ENCODE results near the gene GPX8. TPM values are rescaled to one million over a fixed set of nuclear protein-coding genes. Genes with fewer than 3 reads are reported as not detected.

GPX8 gene
- polyA plus RNA-seq, 2 of the 4 experiments (the other 2 are of a cell fraction), result 51.8 to 86.0 TPM

DNA sequence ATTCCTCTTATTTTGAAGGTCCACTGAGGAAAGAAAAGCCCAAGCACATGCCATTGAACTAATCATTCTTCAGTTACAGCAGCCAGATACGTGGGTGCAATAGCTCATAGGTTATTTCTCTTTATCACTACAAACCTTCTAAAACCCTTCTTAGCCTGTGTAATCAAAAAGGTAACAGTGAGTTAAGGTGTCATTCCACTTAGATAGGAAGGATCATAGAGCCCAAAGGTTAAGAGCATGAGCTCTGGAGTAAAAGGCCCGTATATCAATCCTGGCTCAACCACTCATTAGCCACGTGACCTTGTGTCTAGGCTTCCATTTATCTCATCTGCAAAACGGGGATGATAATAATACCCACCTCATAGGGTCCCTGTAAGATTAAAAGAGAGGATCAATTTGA, 2.7 kb downstream of the GPX8 start (continued):
- TF ChIP-seq, protein P1, sequence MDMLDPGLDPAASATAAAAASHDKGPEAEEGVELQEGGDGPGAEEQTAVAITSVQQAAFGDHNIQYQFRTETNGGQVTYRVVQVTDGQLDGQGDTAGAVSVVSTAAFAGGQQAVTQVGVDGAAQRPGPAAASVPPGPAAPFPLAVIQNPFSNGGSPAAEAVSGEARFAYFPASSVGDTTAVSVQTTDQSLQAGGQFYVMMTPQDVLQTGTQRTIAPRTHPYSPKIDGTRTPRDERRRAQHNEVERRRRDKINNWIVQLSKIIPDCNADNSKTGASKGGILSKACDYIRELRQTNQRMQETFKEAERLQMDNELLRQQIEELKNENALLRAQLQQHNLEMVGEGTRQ (IDR thresholded peaks at IDR 0.05), result no peak

DNA sequence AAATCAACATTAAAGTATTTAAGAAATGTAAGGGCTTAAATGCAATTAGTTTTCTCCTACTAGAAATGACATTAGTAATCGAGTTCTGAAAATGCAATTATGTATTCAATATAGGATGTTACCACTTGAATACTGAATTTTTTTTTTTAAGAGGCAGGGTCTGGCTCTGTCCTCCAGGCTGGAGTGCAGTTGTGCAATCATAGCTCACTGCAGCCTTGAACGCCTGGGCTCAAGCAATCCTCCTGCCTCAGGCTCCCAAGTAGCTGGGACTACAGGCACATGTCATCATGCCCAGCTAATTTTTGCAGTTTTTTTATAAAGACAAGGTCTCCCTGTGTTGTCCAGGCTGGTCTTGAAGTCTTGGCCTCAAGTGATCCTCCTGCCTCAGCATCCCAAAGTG, 11.5 kb downstream of the GPX8 start:
- no peak overlapping the region for H3K27ac ChIP-seq
- POLR2A ChIA-PET, result no interaction called here
- H3K4me3 ChIP-seq, result no peak overlapping the region
- H3K4me1 ChIP-seq, result peaks cover 19% of the 10 kb centered on the region
- ATAC-seq (no peak), FAIRE-seq (no peak), DNase-seq (ENCODE audit: low read depth in 1 of 2, low spot score in 1 of 2) (no peak)
- TF ChIP-seq TFCP2L1 (CRISPR knock-in tag; IDR thresholded peaks at IDR 0.05), result no peak
- TF ChIP-seq, protein P2, sequence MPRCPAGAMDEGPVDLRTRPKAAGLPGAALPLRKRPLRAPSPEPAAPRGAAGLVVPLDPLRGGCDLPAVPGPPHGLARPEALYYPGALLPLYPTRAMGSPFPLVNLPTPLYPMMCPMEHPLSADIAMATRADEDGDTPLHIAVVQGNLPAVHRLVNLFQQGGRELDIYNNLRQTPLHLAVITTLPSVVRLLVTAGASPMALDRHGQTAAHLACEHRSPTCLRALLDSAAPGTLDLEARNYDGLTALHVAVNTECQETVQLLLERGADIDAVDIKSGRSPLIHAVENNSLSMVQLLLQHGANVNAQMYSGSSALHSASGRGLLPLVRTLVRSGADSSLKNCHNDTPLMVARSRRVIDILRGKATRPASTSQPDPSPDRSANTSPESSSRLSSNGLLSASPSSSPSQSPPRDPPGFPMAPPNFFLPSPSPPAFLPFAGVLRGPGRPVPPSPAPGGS (IDR thresholded peaks at IDR 0.05), result no peak
- no peak for TF ChIP-seq CHD2 (IDR thresholded peaks at IDR 0.05; ENCODE audit: low read length, partially characterized antibody)
- TF ChIP-seq RNF2 (IDR thresholded peaks at IDR 0.05; ENCODE audit: borderline replicate concordance, low read depth), result no peak
- TF ChIP-seq EHF (CRISPR knock-in tag; IDR thresholded peaks at IDR 0.05), result no peak
- no peak for TF ChIP-seq SMC3 (IDR thresholded peaks at IDR 0.05)
- 4% methylated on average over 2 of the region's 2 CpGs for WGBS (ENCODE audit: missing lambda C conversion rate)
- H3K9me3 ChIP-seq, result no peaks in the 10 kb centered on the region
- H3K4me2 ChIP-seq, result no peak overlapping the region
- CTCF ChIA-PET, result interaction anchor here (0.5 to 2.1 kb wide), 14 partner anchors 9 to 1871 kb away, joined by 3 to 16 read pairs (median 4); partner anchors contain the start of genes CCNO and GPX8

DNA sequence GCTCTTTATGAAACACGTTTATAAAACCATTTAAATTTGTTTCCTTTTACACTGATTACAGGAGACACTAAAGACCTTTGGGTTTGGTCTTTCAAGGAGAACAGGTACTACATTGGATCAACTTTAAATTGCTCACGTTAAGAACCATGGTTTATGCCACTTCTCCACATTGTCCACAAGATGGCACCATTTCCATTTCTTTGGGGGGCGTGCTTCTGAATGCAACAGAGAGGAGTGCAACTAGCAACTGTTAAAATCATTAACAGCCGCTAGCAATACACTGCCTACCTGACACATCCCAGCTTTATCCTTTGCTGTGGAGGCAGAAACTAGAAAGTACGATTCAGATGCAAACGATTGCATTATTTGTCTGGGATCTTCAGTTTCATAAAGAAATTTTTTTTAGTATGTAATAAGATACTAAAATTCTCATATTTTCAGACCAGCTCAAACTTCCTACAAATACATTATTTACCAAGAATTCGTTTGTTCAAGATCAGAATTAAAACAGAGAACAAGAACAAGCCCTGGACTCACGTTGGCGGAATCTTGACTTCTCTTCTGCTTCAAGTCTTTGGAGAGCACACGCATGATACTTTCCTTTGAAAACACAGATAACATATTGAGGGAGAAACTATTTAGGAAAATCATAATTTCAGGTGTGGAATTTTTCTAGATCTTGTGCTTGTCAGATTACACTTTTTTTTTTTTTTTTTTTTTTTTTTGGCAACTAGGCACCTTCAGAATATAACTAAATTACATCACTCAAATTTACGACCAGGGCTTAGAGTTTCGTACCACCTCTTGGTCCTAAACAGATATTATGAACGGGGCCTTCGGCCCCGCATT, 12.3 kb downstream of the GPX8 start:
- Histone ChIP-seq H3K4me3 (peak overlapping the region; percentile 54), H3K27ac (no peak overlapping the region), H3K9me3 (no peaks in the 10 kb centered on the region), H3K4me1 (peaks cover 23% of the 10 kb centered on the region), H3K4me2 (peak overlapping the region; percentile 98)
- ChIA-PET CTCF (interaction anchor here (0.6 to 2.1 kb wide), 11 partner anchors 10 to 519 kb away, joined by 3 to 16 read pairs (median 6); partner anchors contain the start of genes CCNO, GPX8 and MTREX), POLR2A (no interaction called here)
- FAIRE-seq (peak; percentile 76), ATAC-seq (peak; percentile 58 to 75), DNase-seq (ENCODE audit: low read depth in 1 of 2, low spot score in 1 of 2) (peak; percentile 79 to 87)
- WGBS (ENCODE audit: missing lambda C conversion rate), result 14% methylated on average over 15 of the region's 15 CpGs
- TF ChIP-seq SMC3 (IDR thresholded peaks at IDR 0.05), result peak; percentile 74
- TF ChIP-seq RAD21 (conservative IDR thresholded peaks at IDR 0.05 in 1 of 2, IDR thresholded peaks at IDR 0.05 in 1 of 2), result peak; percentile 92 to 94
- TF ChIP-seq NR3C1 (IDR thresholded peaks at IDR 0.05), result no peak
- TF ChIP-seq, protein P3, sequence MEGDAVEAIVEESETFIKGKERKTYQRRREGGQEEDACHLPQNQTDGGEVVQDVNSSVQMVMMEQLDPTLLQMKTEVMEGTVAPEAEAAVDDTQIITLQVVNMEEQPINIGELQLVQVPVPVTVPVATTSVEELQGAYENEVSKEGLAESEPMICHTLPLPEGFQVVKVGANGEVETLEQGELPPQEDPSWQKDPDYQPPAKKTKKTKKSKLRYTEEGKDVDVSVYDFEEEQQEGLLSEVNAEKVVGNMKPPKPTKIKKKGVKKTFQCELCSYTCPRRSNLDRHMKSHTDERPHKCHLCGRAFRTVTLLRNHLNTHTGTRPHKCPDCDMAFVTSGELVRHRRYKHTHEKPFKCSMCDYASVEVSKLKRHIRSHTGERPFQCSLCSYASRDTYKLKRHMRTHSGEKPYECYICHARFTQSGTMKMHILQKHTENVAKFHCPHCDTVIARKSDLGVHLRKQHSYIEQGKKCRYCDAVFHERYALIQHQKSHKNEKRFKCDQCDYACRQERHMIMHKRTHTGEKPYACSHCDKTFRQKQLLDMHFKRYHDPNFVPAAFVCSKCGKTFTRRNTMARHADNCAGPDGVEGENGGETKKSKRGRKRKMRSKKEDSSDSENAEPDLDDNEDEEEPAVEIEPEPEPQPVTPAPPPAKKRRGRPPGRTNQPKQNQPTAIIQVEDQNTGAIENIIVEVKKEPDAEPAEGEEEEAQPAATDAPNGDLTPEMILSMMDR (IDR thresholded peaks at IDR 0.05), result peak; percentile 93

DNA sequence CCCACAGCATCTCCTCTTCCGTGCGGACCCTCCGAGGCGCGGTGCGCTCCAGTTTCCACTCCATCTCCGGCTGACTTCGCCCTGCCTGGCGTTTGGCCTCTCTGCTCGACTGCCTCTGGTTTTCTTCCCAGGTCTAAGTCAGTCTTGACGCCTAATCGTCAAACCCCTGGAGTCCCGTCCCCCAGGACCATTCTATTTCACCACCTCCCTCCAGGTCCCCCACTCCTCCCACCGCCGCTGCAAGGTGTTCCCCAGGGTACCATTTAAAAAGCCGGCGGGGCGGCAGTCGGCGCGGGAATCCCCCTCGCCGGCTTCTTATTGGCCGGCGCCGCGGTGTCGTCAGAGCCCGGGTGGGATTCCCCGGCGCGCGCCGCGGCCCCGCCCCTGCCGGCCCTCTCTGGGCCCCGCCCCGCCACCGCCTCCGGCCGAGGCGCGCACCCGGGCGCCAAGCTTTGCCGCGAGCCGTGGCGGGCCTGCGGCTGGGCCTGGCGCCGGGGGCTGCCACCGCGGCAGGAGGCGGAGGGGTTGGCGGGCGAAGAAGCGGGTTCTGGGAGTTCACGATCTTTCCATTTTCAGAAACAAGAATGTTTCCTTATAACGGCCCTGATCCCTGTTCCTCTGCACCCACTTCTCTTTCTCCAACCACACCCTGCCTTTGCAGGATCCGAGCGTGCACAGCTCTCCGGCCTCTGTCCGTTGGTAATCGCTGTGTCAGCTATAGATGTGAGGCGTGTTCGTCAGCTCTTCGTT, 13.1 kb downstream of the GPX8 start, which contains the start of gene CDC20B:
Gene CDC20B, minus strand, starts transcription at position 241 of the 750 bp plus-strand sequence. Its CDS starts 177 bp downstream, at position 64.
- peak; percentile 80 to 83 for ATAC-seq
- ChIA-PET CTCF (interaction anchor here (0.6 to 2.0 kb wide), 6 partner anchors 12 to 518 kb away, joined by 3 to 10 read pairs (median 8); partner anchors contain the start of genes CCNO and MTREX), POLR2A (no interaction called here)
- Histone ChIP-seq H3K4me2 (peak within 1 kb of the TSS; percentile 98), H3K27ac (peak within 1 kb of the TSS; percentile 52 to 66; a peak in 4 of 6 replicates), H3K4me1 (peaks cover 23% of the 10 kb centered on the region), H3K4me3 (peak within 1 kb of the TSS; percentile 54), H3K9me3 (no peaks in the 10 kb centered on the region)
- peak; percentile 68 to 76 for DNase-seq (ENCODE audit: low read depth in 1 of 2, low spot score in 1 of 2)
- WGBS (ENCODE audit: missing lambda C conversion rate), result under 1% methylated on average over 41 of the region's 69 CpGs
- TF ChIP-seq POLR2A (IDR thresholded peaks at IDR 0.05; ENCODE audit: low read length) (peak; percentile 60), MAFK (IDR thresholded peaks at IDR 0.05; ENCODE audit: partially characterized antibody) (peak; percentile 91), GATA3 (IDR thresholded peaks at IDR 0.05; ENCODE audit: borderline replicate concordance) (no peak), TFCP2L1 (CRISPR knock-in tag; IDR thresholded peaks at IDR 0.05) (no peak)
- TF ChIP-seq, protein P4, sequence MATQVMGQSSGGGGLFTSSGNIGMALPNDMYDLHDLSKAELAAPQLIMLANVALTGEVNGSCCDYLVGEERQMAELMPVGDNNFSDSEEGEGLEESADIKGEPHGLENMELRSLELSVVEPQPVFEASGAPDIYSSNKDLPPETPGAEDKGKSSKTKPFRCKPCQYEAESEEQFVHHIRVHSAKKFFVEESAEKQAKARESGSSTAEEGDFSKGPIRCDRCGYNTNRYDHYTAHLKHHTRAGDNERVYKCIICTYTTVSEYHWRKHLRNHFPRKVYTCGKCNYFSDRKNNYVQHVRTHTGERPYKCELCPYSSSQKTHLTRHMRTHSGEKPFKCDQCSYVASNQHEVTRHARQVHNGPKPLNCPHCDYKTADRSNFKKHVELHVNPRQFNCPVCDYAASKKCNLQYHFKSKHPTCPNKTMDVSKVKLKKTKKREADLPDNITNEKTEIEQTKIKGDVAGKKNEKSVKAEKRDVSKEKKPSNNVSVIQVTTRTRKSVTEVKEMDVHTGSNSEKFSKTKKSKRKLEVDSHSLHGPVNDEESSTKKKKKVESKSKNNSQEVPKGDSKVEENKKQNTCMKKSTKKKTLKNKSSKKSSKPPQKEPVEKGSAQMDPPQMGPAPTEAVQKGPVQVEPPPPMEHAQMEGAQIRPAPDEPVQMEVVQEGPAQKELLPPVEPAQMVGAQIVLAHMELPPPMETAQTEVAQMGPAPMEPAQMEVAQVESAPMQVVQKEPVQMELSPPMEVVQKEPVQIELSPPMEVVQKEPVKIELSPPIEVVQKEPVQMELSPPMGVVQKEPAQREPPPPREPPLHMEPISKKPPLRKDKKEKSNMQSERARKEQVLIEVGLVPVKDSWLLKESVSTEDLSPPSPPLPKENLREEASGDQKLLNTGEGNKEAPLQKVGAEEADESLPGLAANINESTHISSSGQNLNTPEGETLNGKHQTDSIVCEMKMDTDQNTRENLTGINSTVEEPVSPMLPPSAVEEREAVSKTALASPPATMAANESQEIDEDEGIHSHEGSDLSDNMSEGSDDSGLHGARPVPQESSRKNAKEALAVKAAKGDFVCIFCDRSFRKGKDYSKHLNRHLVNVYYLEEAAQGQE (IDR thresholded peaks at IDR 0.05), result no peak
- TF ChIP-seq, protein P5, sequence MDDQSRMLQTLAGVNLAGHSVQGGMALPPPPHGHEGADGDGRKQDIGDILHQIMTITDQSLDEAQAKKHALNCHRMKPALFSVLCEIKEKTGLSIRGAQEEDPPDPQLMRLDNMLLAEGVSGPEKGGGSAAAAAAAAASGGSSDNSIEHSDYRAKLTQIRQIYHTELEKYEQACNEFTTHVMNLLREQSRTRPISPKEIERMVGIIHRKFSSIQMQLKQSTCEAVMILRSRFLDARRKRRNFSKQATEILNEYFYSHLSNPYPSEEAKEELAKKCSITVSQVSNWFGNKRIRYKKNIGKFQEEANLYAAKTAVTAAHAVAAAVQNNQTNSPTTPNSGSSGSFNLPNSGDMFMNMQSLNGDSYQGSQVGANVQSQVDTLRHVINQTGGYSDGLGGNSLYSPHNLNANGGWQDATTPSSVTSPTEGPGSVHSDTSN (IDR thresholded peaks at IDR 0.05), result 0 out of 2 replicates have a peak, but pooled peaks have one; percentile 20
- TF ChIP-seq, protein P6, sequence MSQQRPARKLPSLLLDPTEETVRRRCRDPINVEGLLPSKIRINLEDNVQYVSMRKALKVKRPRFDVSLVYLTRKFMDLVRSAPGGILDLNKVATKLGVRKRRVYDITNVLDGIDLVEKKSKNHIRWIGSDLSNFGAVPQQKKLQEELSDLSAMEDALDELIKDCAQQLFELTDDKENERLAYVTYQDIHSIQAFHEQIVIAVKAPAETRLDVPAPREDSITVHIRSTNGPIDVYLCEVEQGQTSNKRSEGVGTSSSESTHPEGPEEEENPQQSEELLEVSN (IDR thresholded peaks at IDR 0.05; ENCODE audit: borderline replicate concordance, low read depth), result peak; percentile 90
- no peak for FAIRE-seq
